Retina (tissue), 1 donor: ENCODE results near the gene CYP19A1.
"Not testable (repeated sequence)": the region's sequence is repeated elsewhere in the genome, so short reads cannot be mapped to it uniquely, and the experiment has no call there.

ENCODE experiments used
- DNase-seq: peaks from one replicate; pipeline ENCODE4 v3.0.0-alpha.2; 2016

Gene CYP19A1

GRCh38 chr15:51201581-51201980, 136.8 kb downstream of the CYP19A1 start:
- no peak for DNase-seq

GRCh38 chr15:51200792-51201191, 137.6 kb downstream of the CYP19A1 start:
- no peak for DNase-seq

GRCh38 chr15:51199541-51199940, 138.9 kb downstream of the CYP19A1 start:
- DNase-seq, result no peak

GRCh38 chr15:51198701-51199232, 139.6 kb downstream of the CYP19A1 start:
- no peak for DNase-seq

DNA sequence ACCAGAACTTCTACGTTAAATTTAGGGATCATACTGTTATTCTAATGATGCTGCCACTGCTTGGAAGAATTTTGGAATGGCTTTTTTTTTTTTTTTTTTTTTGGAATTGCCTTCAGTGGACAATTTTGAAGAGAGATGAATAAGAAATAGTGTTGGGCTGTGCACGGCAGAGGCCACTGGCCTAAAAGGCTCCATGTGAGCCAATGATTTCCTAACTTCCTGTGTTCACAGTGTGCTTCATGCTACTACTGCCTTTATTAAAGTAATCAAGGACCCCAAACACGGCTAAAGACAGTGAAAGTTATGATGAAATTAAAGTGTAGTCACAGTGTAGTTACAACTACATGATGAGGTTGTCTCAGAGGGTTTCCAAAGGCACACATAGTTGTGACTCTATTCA, 142.9 kb downstream of the CYP19A1 start:
- DNase-seq, result no peak

DNA sequence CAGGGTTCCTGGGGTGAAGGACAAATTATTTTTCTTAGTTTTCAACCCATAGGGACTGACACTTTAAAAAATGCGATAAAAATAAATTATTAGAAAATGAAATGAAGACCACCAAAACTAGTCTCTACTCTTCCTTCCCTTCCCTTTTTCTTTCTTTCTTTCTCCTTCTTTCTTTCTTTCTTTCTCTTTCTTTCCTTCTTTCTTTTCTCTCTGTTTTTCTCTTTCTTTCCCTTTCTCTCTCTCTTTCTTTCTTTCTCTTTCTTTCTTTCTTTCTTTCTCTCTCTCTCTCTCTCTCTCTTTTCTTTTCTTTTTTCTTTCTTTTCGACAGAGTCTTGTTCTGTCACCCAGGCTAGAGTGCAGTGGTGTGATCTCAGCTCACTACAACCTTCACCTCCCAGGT, 144.4 kb downstream of the CYP19A1 start:
- DNase-seq, result no peak

DNA sequence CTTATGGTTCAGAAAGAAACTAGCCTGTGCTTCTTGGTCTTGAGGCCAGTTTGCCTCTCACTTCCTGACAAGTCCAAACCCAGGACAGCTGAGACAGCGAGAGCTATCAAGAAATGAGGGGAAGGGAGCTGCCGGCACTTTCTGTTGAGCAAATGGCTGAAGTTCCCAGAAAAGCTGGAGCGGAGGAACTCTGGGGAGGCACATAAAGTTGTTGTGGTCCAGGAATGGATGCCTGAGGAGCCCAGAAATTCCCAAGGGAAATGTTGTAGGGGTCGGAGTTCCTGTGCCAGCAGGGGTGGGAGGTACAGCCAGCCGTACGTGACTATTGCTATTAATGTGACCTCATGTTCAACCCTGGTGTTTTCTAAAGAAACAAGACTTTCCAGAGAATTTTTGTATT, 144.9 kb downstream of the CYP19A1 start:
- no peak for DNase-seq

DNA sequence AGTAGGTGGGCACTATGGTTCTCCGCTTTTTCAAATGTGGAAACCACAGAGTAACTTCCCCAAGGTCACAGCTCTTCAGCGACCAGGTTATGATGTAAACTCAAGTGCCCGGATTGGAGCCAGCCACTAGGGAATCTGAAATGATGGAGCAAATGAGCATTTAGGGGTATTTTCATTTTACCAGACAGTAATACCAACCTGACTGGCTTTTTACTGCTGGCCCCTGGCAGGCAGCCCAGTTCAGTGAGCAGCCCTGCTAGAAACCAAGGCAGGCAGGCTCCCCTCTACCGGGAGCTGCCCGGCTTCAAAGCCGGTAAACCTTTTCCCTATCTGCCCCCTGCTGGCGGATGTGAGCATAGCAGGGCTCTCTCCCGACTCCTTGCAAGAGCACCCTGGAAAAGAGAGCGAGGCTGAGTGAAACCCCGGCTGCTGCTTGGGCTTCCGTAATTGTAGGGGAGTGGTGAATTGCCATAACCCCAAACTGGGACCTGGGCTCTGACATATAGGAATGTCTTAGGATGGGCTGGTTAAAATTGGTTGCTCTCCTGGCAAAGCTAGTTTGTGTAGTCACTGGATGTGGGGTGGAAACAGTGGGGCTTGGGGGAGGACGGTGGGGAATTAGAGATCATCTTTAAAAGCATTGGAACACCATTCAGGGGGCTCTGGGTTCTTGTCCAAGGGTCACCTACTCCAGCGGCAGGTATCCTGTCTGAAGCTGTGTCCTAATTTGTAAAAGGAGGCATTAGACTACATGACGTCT, 145.7 kb downstream of the CYP19A1 start:
- peak; percentile 85 for DNase-seq

GRCh38 chr15:51191766-51192165, 146.6 kb downstream of the CYP19A1 start:
- no peak for DNase-seq

- DNase-seq, result no peak
Measured at GRCh38 chr15:51191072-51191670, 147.2 kb downstream of the CYP19A1 start.

- no peak for DNase-seq
Measured at GRCh38 chr15:51190424-51191068, 147.8 kb downstream of the CYP19A1 start.

DNA sequence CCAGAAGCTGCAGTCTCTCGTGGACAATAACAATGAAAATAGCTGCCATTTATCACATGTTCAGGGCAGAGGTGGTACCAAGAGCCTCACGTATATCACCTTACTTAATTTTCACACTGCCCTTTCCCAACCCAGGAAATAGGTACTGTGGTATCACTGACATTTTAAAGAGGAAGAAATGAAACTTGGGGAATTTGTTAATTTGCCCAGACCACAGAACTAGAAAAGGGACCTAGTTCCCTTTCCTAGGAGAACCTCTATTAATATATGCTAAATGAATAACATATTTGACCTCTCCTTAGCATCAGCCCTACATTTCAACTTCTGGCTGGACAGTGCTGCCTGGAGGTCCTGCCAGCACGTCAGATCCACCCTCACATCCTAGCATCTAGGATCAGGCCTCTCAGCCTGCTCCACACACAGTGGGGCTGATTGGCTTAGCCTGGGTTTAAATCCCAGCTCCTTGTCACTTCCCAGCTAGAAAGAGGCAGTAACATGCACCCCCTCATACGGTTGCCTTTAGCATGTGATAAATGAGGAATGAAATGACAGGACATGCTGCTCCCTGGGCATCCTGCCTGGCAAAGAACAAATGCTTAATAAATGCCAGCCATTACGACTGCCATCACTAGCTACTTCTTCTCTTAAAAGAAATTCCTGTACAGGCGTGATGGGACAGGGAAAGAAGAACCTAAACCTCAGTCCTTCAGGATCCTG, 148.6 kb downstream of the CYP19A1 start:
- DNase-seq, result no peak

- not testable (repeated sequence) for DNase-seq
Measured at GRCh38 chr15:51188791-51189190, 149.6 kb downstream of the CYP19A1 start.

DNA sequence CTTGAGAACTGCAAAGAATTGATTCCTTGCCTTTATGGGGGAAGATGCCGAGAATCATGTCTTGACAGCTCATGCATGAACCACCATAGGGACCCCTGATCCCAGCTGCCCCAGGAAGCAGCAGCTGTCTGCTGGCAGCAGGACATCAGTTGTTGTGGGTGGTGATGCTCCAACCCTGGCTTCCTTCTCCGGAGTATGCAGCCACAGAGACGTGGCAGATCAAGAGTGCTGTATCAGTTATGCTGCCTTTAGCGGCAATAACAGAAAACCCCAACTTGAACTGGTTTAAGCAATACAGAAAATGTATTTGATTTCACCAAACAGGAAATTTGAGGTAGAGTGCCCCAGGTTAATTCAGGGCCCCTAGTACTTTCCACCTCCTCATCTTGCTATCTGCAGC, 151.5 kb downstream of the CYP19A1 start:
- no peak for DNase-seq

GRCh38 chr15:51186181-51186705, 152.2 kb downstream of the CYP19A1 start:
- DNase-seq, result no peak

DNA sequence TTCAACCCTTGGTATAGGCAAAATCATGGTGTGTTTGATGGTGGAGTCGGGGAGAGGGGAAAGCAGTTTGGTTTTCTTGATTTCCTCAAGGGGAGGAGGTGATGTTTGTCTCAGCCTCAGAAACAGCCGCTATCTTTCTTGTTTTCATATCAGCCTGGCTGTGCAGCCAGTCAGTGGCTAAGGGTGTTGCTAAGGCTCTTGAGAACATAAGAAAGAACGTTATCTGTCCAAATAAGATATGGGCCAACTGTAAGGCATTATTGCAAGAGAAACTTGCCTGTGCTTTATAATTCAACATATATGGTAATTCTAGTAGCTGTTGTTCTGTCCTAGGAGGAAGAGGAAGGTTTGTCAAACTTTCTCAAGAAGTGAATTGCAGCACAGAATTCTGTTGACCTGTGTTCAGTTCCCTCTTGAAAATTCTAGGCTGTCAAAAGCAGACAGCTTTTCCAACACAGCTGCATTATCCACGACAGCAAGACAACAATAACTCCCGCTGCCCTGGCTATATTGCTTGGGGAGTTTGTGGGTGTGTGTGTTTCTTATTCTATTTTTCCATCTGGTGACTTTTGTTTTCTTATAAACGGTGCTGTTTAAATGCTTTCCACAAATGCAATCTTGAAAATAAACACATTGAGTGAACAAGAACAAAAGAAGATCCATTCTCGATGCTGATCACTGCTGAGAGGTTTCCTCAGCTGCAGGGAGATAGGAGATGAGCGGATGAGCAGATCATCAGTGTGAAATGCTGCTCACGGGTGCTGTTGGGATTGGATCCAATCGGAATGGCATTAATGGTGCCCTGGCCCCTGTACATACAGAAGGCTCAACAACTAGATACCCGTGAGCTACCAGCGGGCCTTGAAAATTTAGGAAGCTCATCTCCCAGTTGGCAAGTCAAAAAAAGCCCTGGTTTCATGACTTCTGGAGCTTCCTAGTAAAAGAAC, 152.9 kb downstream of the CYP19A1 start:
- no peak for DNase-seq

DNA sequence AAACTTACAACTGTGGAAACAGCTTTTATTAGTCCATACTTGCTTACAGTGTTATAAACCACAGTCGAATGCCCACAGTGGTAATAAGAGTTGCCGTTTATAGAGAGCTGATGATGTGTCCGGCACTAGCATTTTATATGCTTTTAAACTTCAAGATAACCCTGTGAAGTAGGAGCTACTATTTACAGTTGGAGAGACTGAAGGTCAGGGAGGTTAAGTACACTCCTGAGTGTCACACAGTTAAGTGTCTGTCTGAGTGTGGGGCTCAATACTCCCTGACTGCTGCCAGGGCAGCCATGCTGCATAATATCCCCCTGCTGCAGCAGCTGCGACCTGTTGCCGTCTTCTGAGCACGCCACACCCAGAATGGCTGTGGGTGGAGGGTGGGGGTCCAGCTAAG, 153.8 kb downstream of the CYP19A1 start:
- DNase-seq, result no peak

GRCh38 chr15:51183076-51183475, 155.3 kb downstream of the CYP19A1 start:
- DNase-seq, result no peak

GRCh38 chr15:51181905-51182304, 156.5 kb downstream of the CYP19A1 start:
- no peak for DNase-seq

DNA sequence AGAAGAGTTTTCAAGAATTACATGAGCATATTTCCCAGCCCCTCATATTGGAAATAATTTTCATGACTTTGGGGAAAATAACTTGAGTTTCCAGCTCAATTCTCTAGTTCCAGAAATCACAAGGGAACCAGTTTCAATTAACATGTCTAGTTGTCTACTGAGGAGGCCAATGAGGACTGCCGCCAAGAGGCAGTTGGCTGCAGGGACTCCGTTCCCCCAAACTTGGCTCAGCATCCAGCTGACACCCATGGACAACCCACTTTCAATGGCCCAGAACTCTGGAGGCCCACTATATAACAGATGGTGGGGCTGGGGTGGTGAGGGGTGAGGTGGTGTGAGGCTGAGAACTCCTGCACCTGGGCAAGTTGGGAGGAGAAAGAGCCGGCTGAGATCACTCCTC, 157.2 kb downstream of the CYP19A1 start:
- no peak for DNase-seq

- no peak for DNase-seq
Measured at GRCh38 chr15:51180534-51180933, 157.9 kb downstream of the CYP19A1 start.

- DNase-seq, result no peak
Measured at GRCh38 chr15:51180011-51180410, 158.4 kb downstream of the CYP19A1 start.
